GM12878 (cell line): ENCODE measurements around the gene GPC5. TPM values are rescaled to one million over a fixed set of nuclear protein-coding genes. Genes with fewer than 3 reads are reported as not detected.

Experiments
- ATAC-seq: fragments of 200-7000 bp; cut with Tn5 transposase; 3 replicates; pipeline ENCODE4 v1.9.1; 2020; ENCODE audit warnings: mild to moderate bottlenecking, moderate library complexity
- BruUV-seq: library from RNA; stranded (reverse); fragments of 400-500 nt; replicated peaks from 2 replicates; lab custom pipeline; 2021; lab: Mats Ljungman, UMichigan
- CTCF ChIA-PET: fragments of 300-600 bp; sonication (Branson Sonifier 250); formaldehyde crosslinking; extraction: SDS; loops from one replicate; lab custom pipeline; 2021; ENCODE audit warnings: inconsistent platforms; lab: Yijun Ruan, JAX
- POLR2A ChIA-PET: fragments of 350-600 bp; formaldehyde crosslinking; extraction: SDS; loops from one replicate; lab custom pipeline; 2021; ENCODE audit warnings: inconsistent platforms; lab: Charles Lee
- RAD21 ChIA-PET: fragments of 300-600 bp; sonication (Branson Sonifier 250); formaldehyde crosslinking; loops from one replicate; lab custom pipeline; 2023; ENCODE audit warnings: antibody characterized with exemption; ENCODE audit not compliant: unreplicated experiment; lab: Charles Lee
- SMC1A ChIA-PET: fragments of 300-600 bp; sonication (Branson Sonifier 250); formaldehyde crosslinking; loops from one replicate; lab custom pipeline; 2023; ENCODE audit not compliant: unreplicated experiment, uncharacterized antibody; lab: Charles Lee
- DNase-seq: peaks from one replicate; pipeline ENCODE4 v3.0.0-alpha.2; 2011; ENCODE audit warnings: low read depth, low spot score
- FAIRE-seq: peaks from 3 replicates; lab custom pipeline; 2011; peaks lifted over from hg19 to GRCh38; lab: Jason Lieb, UNC
- H2AFZ ChIP-seq: 2 replicates; pipeline ENCODE4 v1.6.0; 2011; ENCODE audit warnings: low read depth, low read length, control low read depth; ENCODE audit not compliant: control insufficient read depth
- H3K27ac ChIP-seq: 2 replicates; pipeline ENCODE4 v1.5.1; 2011; ENCODE audit warnings: control low read depth; ENCODE audit not compliant: control insufficient read depth, insufficient read depth
- H3K27me3 ChIP-seq, 2 experiments: replicated peaks in 1 of 2; 2 replicates each; pipeline versions ENCODE4 v1.6.0 to v1.6.1; 2011; ENCODE audit warnings: low read length in 1 of 2; ENCODE audit not compliant: control insufficient read depth in 2 of 2, insufficient read depth in 2 of 2
- H3K36me3 ChIP-seq, 2 experiments: 2 replicates each; pipeline ENCODE4 v1.5.1; 2011; ENCODE audit warnings: low read length in 1 of 2; ENCODE audit not compliant: control insufficient read depth in 2 of 2, insufficient read depth in 2 of 2
- H3K4me1 ChIP-seq: 2 replicates; pipeline ENCODE4 v1.6.1; 2011; ENCODE audit warnings: mild to moderate bottlenecking, low read length, moderate library complexity, mixed read lengths; ENCODE audit not compliant: control insufficient read depth, insufficient read depth
- H3K4me2 ChIP-seq: 2 replicates; pipeline ENCODE4 v1.6.0; 2011; ENCODE audit warnings: control low read depth; ENCODE audit not compliant: control insufficient read depth, insufficient read depth
- H3K4me3 ChIP-seq: fragments of 200-600 bp; sonication (generic); 2 replicates; pipeline ENCODE4 v1.5.1; 2016
- H3K79me2 ChIP-seq: 2 replicates; pipeline ENCODE4 v1.6.0; 2011; ENCODE audit warnings: low read length; ENCODE audit not compliant: control insufficient read depth, insufficient read depth
- H3K9ac ChIP-seq: 2 replicates; pipeline ENCODE4 v1.8.0; 2011; ENCODE audit warnings: low read length, control low read depth, mixed read lengths; ENCODE audit not compliant: control insufficient read depth, insufficient read depth
- H3K9me3 ChIP-seq: replicated peaks from 3 replicates; pipeline ENCODE4 v1.5.1; 2011; ENCODE audit warnings: mild to moderate bottlenecking, low read length; ENCODE audit not compliant: control insufficient read depth, insufficient read depth
- H4K20me1 ChIP-seq: 2 replicates; pipeline ENCODE4 v1.6.0; 2011; ENCODE audit not compliant: control insufficient read depth, insufficient read depth
- ASH2L ChIP-seq: fragments of 300-600, 200-600 bp; sonication (generic); IDR thresholded peaks from 2 replicates; pipeline ENCODE4 v1.6.1; 2017; ENCODE audit warnings: low read depth, mild to moderate bottlenecking, borderline replicate concordance
- DPF2 ChIP-seq: fragments of 450-650 bp; IDR thresholded peaks from 2 replicates; pipeline ENCODE4 v1.6.1; 2017; ENCODE audit warnings: mild to moderate bottlenecking
- ESRRA ChIP-seq: IDR thresholded peaks from 2 replicates; pipeline ENCODE4 v1.6.1; 2012; ENCODE audit warnings: mild to moderate bottlenecking, low read length, improper control_type of control experiment
- GABPA ChIP-seq: IDR thresholded peaks from 2 replicates; pipeline ENCODE4 v1.6.1; 2014; ENCODE audit warnings: antibody characterized with exemption, low read depth, mild to moderate bottlenecking, inconsistent platforms
- MTA3 ChIP-seq: IDR thresholded peaks from 2 replicates; pipeline ENCODE4 v1.6.1; 2012; ENCODE audit warnings: low read length, inconsistent platforms, borderline replicate concordance
- NBN ChIP-seq: fragments of 450-650 bp; IDR thresholded peaks from 2 replicates; pipeline ENCODE4 v1.6.1; 2016
- RELA ChIP-seq: fragments of 450-650 bp; IDR thresholded peaks from 2 replicates; pipeline ENCODE4 v1.8.0; 2014; ENCODE audit warnings: borderline replicate concordance; ENCODE audit not compliant: partially characterized antibody
- SP1 ChIP-seq: IDR thresholded peaks from one replicate; pipeline ENCODE4 v1.6.1; 2011; ENCODE audit warnings: low read depth, low read length
- in situ Hi-C: fragments of 300-500 bp; cut with MboI; formaldehyde crosslinking; loops from 9 replicates; pipeline ENCODE4 v1.14.3; 2018; ENCODE audit warnings: mixed read lengths
- intact Hi-C: fragments of 100-400 bp; cut with micrococcal nuclease; formaldehyde crosslinking; loops from one replicate; pipeline ENCODE4 v1.14.2; 2022; ENCODE audit not compliant: unreplicated experiment
- polyA plus RNA-seq, 11 experiments: library from polyadenylated mRNA; depleted of rRNA in 4 of 11; unstranded in 6 of 11; stranded (reverse) in 5 of 11; fragments of >200 nt; fragmentation: Nextera tagmentation in 4 of 11; fragmentation: Illumina TruSeq in 1 of 11; extraction: Ambion mirVana in 4 of 11; extraction: Trizol in 1 of 11; gene quantifications; 1 replicate in 1 of 11; 2 replicates in 10 of 11; pipeline versions ENCODE4 v1.2.1 to v1.2.3, GENCODE V29; 2011 to 2016; ENCODE audit warnings: inconsistent platforms in 2 of 11, missing spikeins in 2 of 11, low read depth in 1 of 11
- total RNA-seq, 4 experiments: library from RNA; depleted of rRNA in 3 of 4; stranded (reverse); fragments of >200 nt in 3 of 4; fragmentation: Illumina TruSeq in 1 of 4; extraction: Trizol in 1 of 4; gene quantifications; 2 replicates each; pipeline versions ENCODE4 v1.2.1 to v1.2.3, GENCODE V29; 2013 to 2021
- TF ChIP-seq, protein P1 (sequence below): fragments of 450-650 bp; IDR thresholded peaks from 2 replicates; pipeline ENCODE4 v1.6.1; 2017; ENCODE audit warnings: borderline replicate concordance
- TF ChIP-seq, protein P2 (sequence below): IDR thresholded peaks from 2 replicates; pipeline ENCODE4 v1.6.1; 2011; ENCODE audit warnings: borderline replicate concordance, low read depth, mild to moderate bottlenecking, moderate library complexity, mixed read lengths, low read length; ENCODE audit not compliant: insufficient read depth; ENCODE audit errors: extremely low read length

Gene GPC5
- total and polyA plus RNA-seq, 10 of the 15 experiments (the other 5 are each of a cell fraction or from before 2014, with no cell fraction given) = 0.05 to 0.87 (median 0.44) TPM; not detected in 1

DNA sequence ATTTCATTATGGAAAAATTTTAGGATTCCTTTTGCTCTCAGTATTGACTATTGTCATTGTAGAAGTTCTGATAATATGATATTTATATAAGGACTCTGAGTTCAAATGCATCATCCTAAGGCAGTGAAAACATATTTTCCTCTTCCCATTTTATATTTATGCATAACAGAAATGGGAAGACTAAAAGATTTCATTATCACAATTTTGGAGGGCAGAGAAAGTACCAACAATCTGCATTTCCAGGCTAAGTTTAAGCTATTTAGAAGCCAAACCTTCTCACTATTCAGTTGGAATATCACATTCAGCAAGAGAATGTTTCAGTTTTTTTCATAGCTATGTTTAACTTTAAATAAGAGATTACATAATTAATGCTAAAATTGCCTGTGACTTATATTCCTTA, 1269.7 kb downstream of the GPC5 start:
- H3K36me3 ChIP-seq = no peaks in the 10 kb centered on the region
- SMC1A ChIA-PET = no interaction called here
- no peak overlapping the region for H3K4me2 ChIP-seq
- H3K9me3 ChIP-seq = no peaks in the 10 kb centered on the region
- no peaks in the 10 kb centered on the region for H3K4me1 ChIP-seq
- in situ Hi-C loops = no loop called here
- BruUV-seq = no TSS peak
- H2AFZ ChIP-seq = no peak overlapping the region
- no peak for DNase-seq
- no peak for TF ChIP-seq ASH2L
- no peak for TF ChIP-seq DPF2
- no peak for TF ChIP-seq ESRRA
- no peak for TF ChIP-seq GABPA
- no peak for TF ChIP-seq NBN
- no peak for TF ChIP-seq SP1
- TF ChIP-seq, protein P1, sequence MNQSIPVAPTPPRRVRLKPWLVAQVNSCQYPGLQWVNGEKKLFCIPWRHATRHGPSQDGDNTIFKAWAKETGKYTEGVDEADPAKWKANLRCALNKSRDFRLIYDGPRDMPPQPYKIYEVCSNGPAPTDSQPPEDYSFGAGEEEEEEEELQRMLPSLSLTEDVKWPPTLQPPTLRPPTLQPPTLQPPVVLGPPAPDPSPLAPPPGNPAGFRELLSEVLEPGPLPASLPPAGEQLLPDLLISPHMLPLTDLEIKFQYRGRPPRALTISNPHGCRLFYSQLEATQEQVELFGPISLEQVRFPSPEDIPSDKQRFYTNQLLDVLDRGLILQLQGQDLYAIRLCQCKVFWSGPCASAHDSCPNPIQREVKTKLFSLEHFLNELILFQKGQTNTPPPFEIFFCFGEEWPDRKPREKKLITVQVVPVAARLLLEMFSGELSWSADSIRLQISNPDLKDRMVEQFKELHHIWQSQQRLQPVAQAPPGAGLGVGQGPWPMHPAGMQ = no peak
- TF ChIP-seq MTA3 = no peak
- TF ChIP-seq, protein P2, sequence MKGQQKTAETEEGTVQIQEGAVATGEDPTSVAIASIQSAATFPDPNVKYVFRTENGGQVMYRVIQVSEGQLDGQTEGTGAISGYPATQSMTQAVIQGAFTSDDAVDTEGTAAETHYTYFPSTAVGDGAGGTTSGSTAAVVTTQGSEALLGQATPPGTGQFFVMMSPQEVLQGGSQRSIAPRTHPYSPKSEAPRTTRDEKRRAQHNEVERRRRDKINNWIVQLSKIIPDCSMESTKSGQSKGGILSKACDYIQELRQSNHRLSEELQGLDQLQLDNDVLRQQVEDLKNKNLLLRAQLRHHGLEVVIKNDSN = no peak
- no peak for TF ChIP-seq RELA
- TF ChIP-seq, all 136 proteins: peak for 0
- no peak for ATAC-seq
- Histone ChIP-seq H3K79me2 (no peaks in the 10 kb centered on the region), H3K27ac (no peak overlapping the region), H3K9ac (no peak overlapping the region), H3K27me3 (no peaks in the 10 kb centered on the region), H4K20me1 (no peaks in the 10 kb centered on the region), H3K4me3 (no peak overlapping the region)
- RAD21 ChIA-PET = no interaction called here
- FAIRE-seq = no peak
- intact Hi-C loops = no loop called here
- POLR2A ChIA-PET = interaction anchor here (0.5 kb wide), 1 partner anchor 1622 kb away, joined by 4 read pairs; no protein-coding TSS in a partner anchor
- CTCF ChIA-PET = no interaction called here
